NCI-H1092 treated with DMSO at 0.1 percent for 48 hours (cell line): ENCODE results near the gene TBC1D9.
A peak's percentile ranks its signal among the peaks of the same experiment; 100 is the strongest.
"Not testable (repeated sequence)": the region's sequence is repeated elsewhere in the genome, so short reads cannot be mapped to it uniquely, and the experiment has no call there.

ENCODE experiments used
- DNase-seq: peaks from one replicate; lab custom pipeline; 2025; lab: John Stamatoyannopoulos, UW

The TBC1D9 gene

DNA sequence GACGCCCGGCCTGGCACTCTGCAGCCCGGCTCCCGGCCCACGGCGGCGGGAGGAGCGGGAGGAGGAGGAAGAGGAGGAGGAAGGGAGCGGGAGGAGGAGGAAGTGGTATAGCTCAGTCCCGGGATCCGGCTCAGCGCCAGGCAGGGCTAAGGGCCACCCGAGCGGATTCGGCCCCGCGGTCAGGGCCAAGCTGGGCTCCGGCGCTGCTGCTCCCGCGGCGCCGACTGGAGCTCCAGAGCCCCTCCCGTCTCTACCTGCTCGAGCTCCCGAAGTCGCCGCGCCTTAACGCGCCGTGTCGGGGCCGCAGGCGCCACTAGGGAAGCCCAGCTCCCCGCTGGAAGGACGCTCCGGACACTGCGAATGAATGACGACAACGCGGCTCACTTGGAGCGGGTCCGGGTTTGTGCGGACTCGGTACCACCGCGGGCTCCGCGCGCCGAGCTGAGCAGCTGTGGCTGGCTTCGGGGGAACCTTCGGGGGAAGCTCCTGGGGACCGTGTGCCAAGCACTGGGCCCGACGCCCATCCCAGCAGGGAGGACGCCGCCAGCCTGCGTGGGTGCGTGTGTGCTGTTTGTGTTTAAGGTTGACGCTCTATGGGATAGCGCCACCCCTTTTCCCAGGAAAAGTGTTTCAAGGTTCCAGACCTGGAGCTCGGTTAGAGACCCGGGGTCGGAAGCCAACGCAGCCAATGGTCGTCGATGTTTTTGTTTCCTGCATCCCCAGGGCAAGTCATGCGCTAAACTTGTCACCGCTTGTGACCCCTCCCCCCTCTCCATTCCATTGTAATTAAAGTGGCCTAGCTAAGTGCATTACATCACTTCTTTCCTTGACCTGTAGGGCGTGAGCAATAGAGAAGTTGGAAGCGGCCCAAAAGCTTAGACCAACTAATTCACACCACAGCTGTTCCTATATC lies at the start of gene TBC1D9:
Gene TBC1D9, minus strand, starts transcription at position 67 of the 913 bp plus-strand sequence. CDS start 340 bp downstream, outside the sequence.
- peak; percentile 79 for DNase-seq

DNA sequence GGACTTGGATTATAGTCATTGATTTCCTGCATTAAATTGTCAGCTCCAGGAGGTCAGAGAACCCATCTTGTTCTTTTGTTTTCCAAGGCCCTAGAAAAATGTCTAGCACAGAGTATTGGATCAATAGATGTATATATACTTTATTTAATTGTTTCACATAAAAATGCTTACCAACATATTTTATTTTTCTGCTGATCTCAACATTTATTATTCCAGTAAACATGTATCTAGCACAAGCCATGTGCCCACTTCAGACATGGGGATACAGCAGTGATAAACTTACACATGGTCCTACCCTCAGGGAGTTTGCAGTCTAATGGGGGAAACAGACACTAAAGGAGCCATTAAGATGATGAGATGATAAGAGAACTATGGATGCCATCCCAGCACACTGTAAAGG lies 49.1 kb upstream of the TBC1D9 start:
- DNase-seq, result no peak

DNA sequence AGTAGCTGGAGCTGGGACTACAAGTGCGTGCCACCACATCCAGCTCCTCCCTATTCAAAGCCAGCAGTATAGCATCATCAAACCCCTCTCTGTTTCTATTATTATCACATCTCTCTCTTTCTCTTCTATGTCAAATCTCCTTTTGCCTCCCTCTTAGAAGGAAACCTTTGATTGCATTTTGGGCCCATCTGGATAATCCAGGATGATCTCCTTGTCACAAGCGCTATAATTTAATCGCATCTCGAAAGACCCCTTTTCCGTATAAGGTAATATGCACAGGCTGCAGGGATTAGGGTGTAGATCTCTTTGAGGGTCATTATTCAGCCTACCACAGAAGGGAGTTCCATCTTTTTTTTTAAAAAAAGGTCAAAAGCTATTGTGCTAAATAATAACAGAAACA lies 46.4 kb upstream of the TBC1D9 start:
- DNase-seq, result no peak

DNA sequence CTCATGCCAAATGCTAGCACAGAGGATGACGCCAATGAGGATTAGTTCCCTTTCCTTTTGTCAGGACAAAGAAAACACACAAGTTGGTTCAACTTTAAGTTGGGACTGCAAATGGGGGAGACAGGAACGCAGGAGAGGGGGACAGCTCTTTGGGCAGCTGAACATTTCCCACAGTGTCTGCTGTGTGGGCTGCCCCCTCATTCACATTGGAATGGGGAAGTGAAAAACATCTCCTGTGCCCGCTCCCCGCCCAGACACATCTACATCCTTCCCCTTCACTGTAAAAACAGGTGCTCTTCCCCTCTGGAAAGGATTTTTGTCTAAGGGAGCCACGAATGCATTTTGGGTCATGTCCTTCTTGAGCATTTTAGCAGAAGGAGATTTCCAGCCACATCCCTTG lies 44.5 kb upstream of the TBC1D9 start:
- DNase-seq, result no peak

DNA sequence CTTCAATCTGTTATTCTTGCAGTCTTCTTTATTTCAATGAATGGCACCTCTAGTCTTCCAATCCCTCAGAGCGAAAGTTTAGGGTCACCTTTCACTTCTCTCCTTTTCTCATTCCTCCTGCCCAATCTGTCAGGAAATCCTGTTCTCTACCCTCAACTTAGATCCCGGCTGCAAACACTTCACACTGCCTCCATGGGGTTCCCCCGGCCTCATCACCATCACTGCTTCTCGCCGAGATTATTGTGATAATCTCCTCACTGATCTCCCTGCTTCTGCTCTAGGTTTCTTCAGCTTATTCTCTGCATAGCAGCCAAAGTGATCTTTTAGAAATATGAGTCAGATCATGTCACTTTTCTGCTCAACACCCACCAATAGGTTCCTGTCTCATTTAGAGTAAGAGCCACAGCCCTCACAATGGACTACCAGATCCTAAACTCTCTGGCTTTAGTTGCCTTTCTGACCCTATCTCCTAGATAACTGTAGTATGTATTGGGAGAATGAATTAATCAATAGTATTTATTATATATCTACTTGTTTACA lies 43.6 kb upstream of the TBC1D9 start:
- no peak for DNase-seq

DNA sequence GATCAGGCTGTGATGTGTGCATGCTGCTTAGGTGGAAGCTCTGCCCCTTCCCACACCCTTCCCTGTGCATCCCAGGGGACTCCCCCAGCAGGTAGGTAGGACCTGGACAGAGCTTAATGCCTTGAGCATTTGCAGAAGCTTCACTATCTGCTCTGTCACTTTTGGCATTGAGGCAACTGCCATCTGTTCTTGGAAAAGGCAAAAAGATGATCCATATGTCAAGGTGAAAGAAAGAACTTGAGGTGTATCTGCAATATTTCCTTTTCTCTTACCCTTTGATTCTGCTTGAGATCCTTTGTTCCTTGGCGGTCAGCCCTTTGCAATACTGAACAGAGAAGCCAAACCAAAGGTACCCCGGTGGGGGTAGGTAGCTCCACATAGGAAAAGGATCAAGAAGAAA lies 37.1 kb upstream of the TBC1D9 start:
- DNase-seq, result no peak

DNA sequence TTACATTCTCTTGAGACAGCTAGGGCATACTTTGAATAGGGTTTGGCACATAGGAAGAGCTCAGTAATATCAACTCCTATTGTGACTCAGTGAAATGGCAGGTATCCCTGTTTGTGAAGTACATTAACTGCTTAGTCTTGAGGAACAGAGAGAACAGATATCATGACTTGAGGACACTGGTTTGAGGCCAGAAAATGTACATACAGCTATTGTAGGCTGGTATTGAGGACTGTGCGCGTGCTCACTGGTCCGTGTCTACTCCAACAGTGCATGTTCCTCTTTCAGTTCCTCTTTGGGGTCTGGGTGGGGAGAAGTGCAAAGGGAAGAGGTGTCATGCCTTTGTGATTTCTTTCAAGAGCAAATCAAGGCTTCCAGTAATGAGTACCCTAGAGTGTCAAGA lies 34.6 kb upstream of the TBC1D9 start:
- no peak for DNase-seq

DNA sequence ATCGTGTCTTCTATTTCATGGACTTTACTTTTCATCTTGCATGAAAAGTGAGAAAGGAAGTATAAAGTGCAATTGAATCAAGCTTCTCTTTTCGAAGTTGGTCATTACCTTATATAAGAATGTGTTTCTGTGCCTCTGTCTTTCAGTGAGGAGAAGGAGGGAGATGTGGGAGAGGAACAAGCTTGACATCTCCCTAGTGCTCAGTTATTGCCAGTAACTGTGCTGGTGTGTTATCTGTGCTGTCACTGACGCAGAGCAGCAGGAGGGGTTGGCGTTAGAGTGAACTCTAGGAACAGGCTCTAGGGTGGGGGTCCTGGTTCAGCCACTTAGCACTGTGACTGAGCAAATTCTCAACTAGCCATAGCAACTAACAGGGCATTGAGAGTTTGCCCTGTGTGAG lies 34.0 kb upstream of the TBC1D9 start:
- no peak for DNase-seq

DNA sequence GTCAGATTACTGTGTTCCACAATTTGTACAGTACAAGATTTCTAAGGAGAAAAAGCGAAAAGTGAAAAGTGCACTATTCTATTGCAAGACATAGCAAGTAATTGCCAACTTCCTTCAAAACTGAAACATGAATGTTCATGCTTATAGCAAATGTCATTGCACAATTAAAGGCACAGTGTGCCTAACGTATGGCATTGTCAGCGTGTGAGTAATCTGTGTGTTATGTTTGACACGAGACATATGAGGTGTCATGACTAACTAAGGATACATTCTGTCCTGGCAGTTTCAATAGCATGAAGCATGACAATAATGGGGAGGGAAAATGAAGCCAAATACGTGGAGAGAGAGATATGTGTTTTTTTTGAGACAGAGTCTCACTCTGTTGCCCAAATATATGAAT lies 33.6 kb upstream of the TBC1D9 start:
- DNase-seq, result no peak

DNA sequence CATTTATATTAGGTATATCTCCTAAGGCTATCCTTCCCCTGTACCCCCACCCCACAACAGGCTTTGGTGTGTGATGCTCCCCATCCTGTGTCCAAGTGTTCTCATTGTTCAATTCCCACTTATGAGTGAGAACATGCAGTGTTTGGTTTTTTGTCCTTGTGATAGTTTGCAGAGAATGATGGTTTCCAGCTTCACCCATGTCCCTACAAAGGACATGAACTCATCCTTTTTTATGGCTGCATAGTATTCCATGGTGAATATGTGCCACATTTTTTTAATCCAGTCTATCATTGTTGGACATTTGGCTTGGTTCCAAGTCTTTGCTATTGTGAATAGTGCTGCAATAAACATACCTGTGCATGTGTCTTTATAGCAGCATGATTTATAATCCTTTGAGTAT lies 26.6 kb upstream of the TBC1D9 start:
- DNase-seq, result not testable (repeated sequence)

DNA sequence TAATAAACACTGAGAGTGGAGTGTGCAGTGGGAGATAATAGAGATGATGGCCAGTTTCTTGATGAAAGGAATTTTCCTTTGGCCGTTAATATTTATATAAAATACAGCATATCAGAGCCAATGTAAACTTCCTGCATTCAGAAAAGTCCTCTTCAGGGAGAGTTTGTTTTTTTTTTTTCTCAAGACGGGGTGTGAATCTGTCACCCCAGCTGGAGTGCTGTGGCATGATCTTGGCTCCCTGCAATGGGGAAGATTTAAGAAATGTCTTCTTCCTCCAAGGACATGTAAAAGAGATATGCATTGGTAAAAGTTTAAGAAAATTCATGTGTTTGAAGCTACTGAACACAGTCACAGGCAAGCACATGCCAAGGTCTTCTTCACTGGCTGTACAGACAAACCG lies 25.4 kb upstream of the TBC1D9 start:
- DNase-seq, result no peak

DNA sequence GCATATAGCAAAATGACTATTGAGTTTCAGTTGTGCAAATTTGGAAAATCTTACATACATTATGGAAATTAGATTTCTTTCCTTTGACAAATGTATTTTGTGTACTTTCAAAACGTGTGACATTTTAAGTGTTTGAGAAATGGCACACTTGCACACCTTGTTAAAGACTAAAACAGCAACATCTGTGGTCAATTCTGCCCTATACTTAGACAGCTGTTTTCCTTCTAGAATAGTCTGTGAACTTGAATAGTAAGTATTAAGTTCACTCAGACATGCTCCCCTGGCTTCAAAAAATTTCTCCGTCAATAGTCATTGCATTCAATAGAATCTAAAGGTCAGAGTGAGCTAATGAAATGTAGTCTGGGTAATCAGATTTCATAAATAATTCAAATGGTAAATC lies 21.7 kb upstream of the TBC1D9 start:
- no peak for DNase-seq

DNA sequence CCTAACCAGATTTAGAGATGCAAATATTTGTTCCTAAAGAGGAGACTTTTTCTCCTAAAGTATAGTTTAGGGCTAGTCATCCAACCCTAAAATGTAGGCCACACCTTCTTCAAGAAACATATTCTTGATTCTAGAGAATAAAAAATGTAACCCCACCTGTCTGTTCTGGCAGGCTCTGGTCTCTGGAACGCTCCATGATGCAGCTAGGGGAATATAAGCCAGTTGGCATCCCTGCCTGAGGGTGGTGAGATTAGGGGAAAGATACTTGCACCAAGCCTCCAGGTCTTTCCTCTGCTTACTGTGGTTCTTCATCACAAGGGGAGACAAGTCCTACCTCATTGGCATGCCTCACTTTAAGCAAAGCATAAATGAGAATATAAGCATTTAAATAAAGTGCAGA lies 21.2 kb upstream of the TBC1D9 start:
- DNase-seq, result no peak

DNA sequence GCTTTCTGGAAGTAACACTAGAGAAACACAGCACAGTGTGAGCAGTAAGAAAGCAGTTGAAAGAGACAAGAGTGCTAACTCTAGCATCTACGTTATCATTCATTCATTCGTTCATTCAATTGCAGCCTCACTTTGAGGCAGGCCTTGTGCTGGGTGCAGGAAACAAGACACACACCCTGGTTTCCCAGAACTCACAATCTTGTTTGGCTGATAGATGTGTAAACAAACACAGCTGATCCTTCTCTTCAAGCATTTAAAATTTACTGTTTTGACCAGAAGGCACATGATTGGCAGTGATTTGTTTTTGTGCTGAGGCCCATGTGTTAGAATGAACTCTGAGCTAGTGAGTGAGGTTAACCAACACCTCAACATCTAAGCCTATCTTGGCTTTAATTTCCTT lies 20.4 kb upstream of the TBC1D9 start:
- no peak for DNase-seq

DNA sequence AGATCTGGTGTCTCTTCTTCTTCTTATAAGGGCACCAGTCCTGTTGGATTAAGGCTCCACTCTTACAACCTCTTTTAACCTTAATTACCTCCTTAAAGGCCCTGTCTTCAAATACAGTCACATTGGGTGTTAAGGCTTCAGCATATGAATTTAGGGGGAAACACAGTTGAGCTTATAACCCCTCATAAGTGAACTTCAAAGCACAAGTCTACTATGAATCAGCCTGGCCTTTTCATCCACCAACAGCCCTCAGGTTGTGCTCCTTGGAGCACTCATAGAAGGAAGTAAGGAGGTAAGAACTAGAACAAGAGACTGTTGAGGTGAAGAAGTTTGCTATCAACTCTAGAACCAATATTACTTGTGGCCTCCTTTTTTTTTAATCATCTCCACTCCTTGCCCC lies 18.8 kb upstream of the TBC1D9 start:
- DNase-seq, result no peak

DNA sequence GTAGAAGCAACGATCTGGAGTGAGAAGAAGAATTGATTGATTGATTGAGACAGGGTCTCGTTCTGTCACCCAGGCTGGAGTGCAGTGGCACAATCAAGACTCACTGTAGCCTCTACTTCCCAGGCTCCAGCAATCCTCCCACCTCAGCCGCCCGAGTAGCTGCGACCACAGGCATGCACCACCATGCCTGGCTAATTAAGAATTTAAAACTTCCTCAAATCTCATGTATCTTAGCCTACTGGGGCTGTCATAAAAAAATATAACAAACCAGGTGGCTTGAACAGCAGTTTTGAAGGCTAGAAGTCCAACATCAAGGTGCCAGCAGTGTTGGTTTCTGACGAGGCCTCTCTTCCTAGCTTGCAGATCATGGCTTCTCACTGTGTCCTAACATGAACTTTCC lies 18.3 kb upstream of the TBC1D9 start:
- no peak for DNase-seq

DNA sequence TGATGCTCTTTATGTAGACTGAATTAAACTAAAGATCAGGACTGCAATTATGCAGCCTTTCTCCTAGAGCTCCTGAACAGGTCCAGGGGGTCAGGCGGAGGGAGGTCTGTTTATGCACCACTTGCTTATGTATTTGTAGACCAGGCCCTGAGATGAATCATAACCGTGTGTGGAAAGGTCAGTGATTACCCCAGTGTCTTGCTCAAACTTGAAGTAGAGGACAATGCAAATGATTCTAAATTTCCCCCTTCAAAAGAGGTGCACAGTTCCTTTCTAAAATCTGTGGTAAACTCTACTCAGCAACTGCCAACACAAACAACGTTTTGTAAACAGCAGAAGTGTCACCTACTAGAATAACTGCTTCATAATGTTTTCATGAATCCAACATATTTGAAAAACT lies 13.0 kb upstream of the TBC1D9 start:
- DNase-seq, result no peak

DNA sequence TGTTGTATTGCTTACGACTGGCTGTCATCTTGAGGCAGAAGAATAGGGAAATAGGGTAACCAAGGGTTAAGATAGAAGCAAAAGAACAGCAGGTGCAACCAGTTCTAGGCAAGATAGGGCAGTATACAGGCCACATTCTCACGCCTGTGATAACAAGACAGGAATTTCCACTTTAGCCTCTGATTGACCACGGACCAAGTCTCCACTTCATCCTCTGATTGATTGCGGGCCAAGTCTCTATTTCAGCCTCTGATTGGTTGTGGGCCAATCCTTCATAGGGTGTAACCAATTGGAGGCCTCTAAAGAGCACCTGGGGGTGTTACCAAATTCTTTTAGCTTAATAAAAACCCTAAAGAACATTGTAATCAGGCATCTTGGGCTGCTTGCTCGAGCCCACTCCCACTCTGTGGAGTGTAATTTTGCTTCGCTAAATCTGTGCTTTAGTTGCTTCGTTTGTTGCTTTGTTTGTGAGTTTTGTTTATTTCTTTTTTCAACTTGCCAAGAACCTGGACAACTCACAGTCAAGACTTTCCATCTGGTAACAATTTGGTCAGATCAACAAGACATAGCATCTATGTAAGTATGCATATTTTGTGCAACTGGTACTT lies 8.7 kb upstream of the TBC1D9 start:
- no peak for DNase-seq

DNA sequence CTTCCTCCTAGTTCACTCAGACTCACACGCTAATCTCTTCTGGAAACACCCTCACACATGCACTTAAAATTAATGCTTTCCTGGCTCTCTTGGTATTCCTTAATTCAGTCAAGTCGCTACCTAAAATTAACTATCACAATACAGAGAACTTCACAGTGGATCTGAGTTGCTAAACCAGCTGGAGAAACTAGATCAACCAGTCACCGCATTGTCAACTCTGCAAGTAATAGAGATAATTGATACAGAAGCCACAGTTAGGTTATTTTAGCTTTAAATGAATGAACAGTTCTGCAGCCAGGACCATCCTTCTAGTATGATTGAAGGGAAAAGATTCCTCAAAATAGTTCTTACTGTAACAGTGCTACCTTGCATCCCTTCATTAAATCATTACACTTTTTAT lies 6.0 kb upstream of the TBC1D9 start:
- DNase-seq, result no peak

DNA sequence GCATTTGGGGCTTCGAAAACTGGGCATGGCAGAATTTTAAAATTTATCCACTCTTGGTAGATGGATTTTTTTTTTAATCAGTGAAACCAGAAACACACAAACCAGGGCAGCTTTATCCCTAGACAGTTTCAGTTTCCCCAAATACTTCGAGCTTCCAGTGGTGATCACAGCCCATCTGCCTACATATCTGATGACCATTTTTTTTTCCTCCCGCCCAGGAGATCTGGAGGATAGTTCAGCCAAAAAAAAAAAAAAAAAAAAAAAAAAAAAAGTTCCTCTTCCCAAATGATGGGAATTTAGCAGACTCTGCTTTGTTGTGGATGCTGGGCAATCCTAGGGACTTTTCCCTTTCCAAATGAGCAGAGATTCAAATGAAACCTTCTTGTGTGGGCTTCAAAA lies 1.0 kb upstream of the TBC1D9 start:
- DNase-seq, result no peak

DNA sequence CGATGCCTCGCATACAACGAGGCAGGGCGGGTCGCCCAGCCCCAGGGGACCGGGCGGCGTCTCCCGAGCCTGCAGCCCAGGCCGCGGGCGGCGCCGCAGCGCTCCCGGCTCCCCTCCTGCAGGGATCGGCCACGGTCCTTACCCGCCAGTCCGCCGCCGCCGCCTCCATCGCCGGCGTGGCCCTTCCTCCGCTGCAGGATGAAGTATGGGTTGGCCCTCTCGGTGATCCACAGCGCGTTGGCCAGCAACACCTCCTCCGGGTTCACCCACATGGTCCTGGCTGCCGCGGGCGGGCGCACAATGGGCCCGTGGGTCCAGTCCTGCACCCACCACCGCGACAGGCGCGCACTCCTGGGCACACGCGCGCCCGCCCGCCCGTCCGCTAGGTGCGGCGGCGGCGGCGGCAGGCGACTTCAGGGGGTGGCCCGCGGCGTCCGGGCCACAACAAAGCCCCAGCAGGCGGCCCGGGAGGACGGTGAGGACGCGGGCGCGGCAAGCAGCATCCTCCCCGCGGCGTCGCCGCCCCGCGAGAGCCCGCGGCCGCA lies 339 bp downstream of the TBC1D9 start:
- peak; percentile 76 for DNase-seq

DNA sequence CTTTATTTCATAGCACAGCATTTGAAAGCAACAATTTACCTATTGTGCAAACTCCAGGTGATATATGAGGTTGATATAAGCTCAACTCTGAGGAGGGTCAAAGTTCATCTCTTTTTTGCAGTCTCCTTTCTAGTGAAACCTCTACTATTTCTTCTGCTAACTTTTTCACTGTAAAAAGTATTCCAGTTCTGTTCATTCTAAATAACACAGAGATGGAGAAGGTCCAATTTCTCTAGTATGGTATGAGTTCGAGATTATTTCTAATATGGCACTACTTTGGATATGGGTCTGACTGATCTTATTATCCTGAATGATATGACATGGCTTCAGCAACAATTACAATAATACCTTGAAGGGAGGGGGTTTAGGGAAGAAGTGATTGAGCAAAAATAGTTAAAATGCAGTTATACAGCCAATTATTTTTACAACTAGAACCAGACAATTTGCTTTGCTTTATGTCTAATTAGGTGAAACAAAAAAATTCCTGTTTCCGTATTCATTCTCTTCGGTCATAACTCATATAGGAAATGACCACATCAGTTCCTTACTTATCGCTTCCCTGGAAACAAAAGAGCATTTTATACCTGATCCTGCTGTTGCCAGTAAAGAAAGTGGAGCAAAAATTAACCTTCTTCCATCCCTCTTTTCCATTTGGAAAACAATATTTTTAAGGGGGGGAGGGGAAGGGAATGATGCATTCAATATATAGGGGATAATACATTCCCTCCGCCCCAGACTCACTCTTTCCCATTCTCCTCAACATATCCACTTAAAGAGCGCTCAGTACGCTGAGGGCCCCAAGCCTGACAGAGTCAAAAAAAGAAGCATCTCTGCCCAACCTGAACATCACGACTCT lies 1.0 kb downstream of the TBC1D9 start:
- peak; percentile 76 for DNase-seq
